Prostate gland (tissue), 2 donors: ENCODE measurements around the gene FUZ.

Source experiments
- CTCF ChIP-seq, 4 experiments: fragments of 200-600 bp in 2 of 4; fragments of 450-650 bp in 2 of 4; sonication (generic) in 2 of 4; IDR thresholded peaks; 1 replicate in 3 of 4; 2 replicates in 1 of 4; pipeline ENCODE4 v1.5.1; 2016 to 2019; ENCODE audit warnings: antibody characterized with exemption in 4 of 4, mild to moderate bottlenecking in 2 of 4, moderate library complexity in 2 of 4
- POLR2A ChIP-seq: fragments of 450-650 bp; IDR thresholded peaks from one replicate; pipeline ENCODE4 v1.6.1; 2016; ENCODE audit warnings: antibody characterized with exemption, mild to moderate bottlenecking
- POLR2AphosphoS5 ChIP-seq: sonication (generic); formaldehyde crosslinking; IDR thresholded peaks from one replicate; pipeline ENCODE4 v1.6.1; 2017; ENCODE audit warnings: antibody characterized with exemption

- TF ChIP-seq POLR2AphosphoS5 (no peak), CTCF (IDR thresholded peaks at IDR 0.05) (no peak), POLR2A (no peak)
These were observed 568 bp downstream of the FUZ start for GRCh38 chr19:49812452-49812996.
